ENCODE results near the gene TCF23. TPM values are rescaled to one million over a fixed set of nuclear protein-coding genes. Genes with fewer than 3 reads are reported as not detected.
A peak's percentile ranks its signal among the peaks of the same experiment; 100 is the strongest.

TCF23 gene
- total RNA-seq, 4 donors from 2014 or later: 0.13 TPM; not detected in 3

- Histone ChIP-seq H3K4me3 (replicated peaks in 1 of 3) (no peak overlapping the region), H3K27me3 (no peaks in the 10 kb centered on the region), H3K4me1 (peaks cover 0 to 17% of the 10 kb centered on the region in 2 donors), H3K9me3 (no peaks in the 10 kb centered on the region), H3K27ac (peak overlapping the region in 2 of 3 donors; percentile 59 to 62), H3K36me3 (no peaks in the 10 kb centered on the region)
- 39 to 47% methylated on average over 6 of the region's 6 CpGs for WGBS, 2 donors
- intact Hi-C loops (cut with DNase I): no loop called here
- TF ChIP-seq CTCF (IDR thresholded peaks at IDR 0.05) (no peak), POLR2A (IDR thresholded peaks at IDR 0.05) (no peak)
- DNase-seq: peak; percentile 10 to 11
These were observed 36.7 kb downstream of the TCF23 start for GRCh38 chr2:27185331-27186026.

GRCh38 chr2:27186613-27187345, 38.0 kb downstream of the TCF23 start:
- peaks cover 0 to 9% of the 10 kb centered on the region in 2 donors for H3K4me1 ChIP-seq
- 69 to 73% methylated on average over 6 of the region's 6 CpGs for WGBS, 2 donors
- peak overlapping the region in 1 of 3 donors; percentile 27 for H3K27ac ChIP-seq
- H3K4me3 ChIP-seq (replicated peaks in 1 of 3): no peak overlapping the region
- TF ChIP-seq POLR2A (IDR thresholded peaks at IDR 0.05) (no peak), CTCF (IDR thresholded peaks at IDR 0.05) (no peak)
- intact Hi-C loops (cut with DNase I): no loop called here
- H3K9me3 ChIP-seq: no peaks in the 10 kb centered on the region
- DNase-seq: no peak
- H3K36me3 ChIP-seq: no peaks in the 10 kb centered on the region
- no peaks in the 10 kb centered on the region for H3K27me3 ChIP-seq

DNA sequence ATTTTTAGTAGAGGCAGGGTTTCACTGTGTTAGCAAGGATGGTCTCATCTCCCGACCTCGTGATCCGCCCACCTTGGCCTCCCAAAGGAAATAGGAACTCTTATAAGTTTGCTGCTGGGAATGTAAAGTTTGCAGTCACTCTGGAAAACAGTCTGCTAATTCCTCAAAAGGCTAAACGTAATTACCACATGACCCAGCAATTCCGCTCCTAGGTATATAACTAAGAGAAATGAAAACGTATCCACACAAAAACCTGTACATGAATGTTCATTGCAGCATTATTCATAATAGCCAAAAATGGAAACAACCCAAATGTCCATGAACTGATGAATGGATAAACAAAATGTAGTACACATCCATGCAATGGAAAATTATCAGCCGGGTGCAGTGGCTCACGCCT, 41.2 kb downstream of the TCF23 start:
- peaks cover 0 to 2% of the 10 kb centered on the region in 2 donors for H3K4me1 ChIP-seq
- no peak for DNase-seq
- intact Hi-C loops (cut with DNase I): loop anchor here (5.0 kb wide), 1 partner anchor 93 kb away; no protein-coding TSS in a partner anchor
- no peaks in the 10 kb centered on the region for H3K27me3 ChIP-seq
- no peak overlapping the region for H3K4me3 ChIP-seq (replicated peaks in 1 of 3)
- no peaks in the 10 kb centered on the region for H3K9me3 ChIP-seq
- H3K36me3 ChIP-seq: no peaks in the 10 kb centered on the region
- TF ChIP-seq CTCF (IDR thresholded peaks at IDR 0.05) (no peak), POLR2A (IDR thresholded peaks at IDR 0.05) (no peak)
- WGBS, 2 donors: 92 to 93% methylated on average over 8 of the region's 8 CpGs
- H3K27ac ChIP-seq: no peak overlapping the region

DNA sequence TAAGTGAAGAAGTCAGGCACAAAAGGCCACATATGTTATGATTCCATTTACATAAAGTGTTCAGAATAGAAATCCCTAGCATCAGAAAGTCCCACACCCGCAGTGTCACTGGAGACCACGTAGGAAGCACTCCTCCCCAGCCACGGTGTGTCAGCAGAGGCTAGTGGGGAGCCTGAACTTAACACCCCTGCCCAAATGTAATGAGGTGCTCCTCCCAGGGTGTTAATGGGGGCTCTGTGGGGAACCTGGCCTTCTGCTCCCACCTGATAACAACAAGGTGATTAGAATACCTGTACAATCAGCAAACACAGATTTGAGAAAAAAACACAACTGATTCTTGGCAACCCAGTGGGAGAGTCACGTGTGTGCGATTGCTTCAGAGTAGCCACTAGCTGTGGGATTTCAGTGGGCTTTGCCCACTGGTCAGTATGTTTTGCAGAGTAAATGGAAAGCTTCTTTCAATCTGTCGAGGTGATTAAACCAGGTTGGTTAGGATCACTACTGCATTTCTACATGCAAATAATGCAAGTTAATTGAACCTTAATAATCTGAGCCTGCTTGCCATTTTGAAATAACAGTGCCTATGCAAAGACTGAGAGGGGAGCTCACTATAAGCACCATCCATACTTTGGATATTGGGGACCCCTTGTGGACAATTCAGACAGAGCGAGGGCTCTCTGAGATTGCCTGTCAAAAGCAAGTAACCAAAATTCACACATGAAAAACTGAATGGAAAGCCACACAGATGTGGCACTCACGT, 42.4 kb downstream of the TCF23 start:
- TF ChIP-seq POLR2A (IDR thresholded peaks at IDR 0.05) (no peak), CTCF (IDR thresholded peaks at IDR 0.05) (peak in 4 of 6 experiments; percentile 45 to 62 (median 52))
- 37 to 40% methylated on average over 8 of the region's 8 CpGs for WGBS, 2 donors
- intact Hi-C loops (cut with DNase I): loop anchor here (5.0 kb wide), 1 partner anchor 94 kb away; no protein-coding TSS in a partner anchor
- H3K4me3 ChIP-seq (replicated peaks in 1 of 3): no peak overlapping the region
- no peaks in the 10 kb centered on the region for H3K27me3 ChIP-seq
- no peaks in the 10 kb centered on the region for H3K36me3 ChIP-seq
- no peak overlapping the region for H3K27ac ChIP-seq
- H3K4me1 ChIP-seq: no peaks in the 10 kb centered on the region
- H3K9me3 ChIP-seq: no peaks in the 10 kb centered on the region
- DNase-seq: peak; percentile 43 to 48

All from thyroid gland (tissue), 4 donors.